GM12864 (cell line): ENCODE measurements around the gene HES4.
A peak's percentile ranks its signal among the peaks of the same experiment; 100 is the strongest.
"Not testable (repeated sequence)": the region's sequence is repeated elsewhere in the genome, so short reads cannot be mapped to it uniquely, and the experiment has no call there.

Experiments used
- DNase-seq: peaks from one replicate; pipeline ENCODE4 v3.0.0-alpha.2; 2011; ENCODE audit warnings: low read depth
- H3K4me3 ChIP-seq: 2 replicates; pipeline ENCODE4 v1.5.1; 2011; ENCODE audit warnings: mild to moderate bottlenecking, low read depth, low read length, control low read depth
- TF ChIP-seq, protein P1 (sequence below): IDR thresholded peaks from 2 replicates; pipeline ENCODE4 v1.5.1; 2011; ENCODE audit warnings: low read depth, mild to moderate bottlenecking, moderate library complexity, low read length, control low read depth, inconsistent platforms; ENCODE audit errors: missing control alignments

The HES4 gene

DNA sequence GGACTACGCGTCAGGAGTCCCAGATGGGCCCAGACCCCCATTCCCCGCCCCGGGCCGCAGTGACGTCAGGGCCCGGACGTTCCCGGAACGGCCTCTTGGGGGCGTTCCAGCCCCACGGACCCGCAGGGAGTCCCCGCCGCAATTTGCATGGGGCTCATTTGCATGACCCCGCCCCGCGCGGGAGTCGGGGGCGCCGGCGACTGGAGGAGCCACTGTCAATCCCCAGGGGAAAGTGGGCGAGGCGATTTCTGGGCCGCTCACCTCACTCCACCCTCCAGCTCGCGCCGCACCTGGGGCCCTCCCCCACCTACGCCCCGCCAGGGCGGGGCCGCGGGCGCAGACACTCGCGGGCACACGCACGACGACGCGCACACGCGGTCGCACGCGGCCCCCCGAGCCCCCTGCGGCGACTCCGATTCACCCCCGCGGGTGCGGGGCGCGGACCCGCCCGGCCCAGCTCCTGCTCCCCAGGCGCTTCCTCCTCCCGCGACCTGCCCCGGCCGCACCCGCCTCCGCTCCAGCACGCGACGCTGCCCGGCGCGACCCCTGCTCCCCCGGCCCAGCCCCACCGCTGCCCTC, 33.2 kb upstream of the HES4 start:
- DNase-seq = peak; percentile 85

DNA sequence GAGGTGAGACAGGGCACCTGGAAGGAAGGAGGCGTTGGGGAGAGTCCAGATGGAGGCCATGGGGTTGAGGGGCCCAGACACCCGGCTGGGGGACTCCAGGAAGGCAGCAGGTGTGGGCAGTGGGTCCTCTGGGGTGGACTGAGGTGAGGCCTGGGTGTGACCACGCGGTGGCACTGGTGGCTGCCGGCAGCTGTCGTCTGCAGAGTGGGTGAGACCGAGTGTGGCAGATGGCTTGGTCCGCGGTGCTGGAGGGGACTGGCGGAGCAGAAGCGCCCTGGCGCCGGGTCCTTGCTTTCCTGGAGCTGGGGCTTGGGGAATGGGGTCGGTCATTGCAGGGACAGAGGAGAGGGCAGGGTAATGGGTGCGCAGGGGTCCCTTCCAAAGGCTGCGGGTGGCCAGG, 32.5 kb upstream of the HES4 start:
- no peak for DNase-seq
- no peak overlapping the region for H3K4me3 ChIP-seq
- TF ChIP-seq, protein P1, sequence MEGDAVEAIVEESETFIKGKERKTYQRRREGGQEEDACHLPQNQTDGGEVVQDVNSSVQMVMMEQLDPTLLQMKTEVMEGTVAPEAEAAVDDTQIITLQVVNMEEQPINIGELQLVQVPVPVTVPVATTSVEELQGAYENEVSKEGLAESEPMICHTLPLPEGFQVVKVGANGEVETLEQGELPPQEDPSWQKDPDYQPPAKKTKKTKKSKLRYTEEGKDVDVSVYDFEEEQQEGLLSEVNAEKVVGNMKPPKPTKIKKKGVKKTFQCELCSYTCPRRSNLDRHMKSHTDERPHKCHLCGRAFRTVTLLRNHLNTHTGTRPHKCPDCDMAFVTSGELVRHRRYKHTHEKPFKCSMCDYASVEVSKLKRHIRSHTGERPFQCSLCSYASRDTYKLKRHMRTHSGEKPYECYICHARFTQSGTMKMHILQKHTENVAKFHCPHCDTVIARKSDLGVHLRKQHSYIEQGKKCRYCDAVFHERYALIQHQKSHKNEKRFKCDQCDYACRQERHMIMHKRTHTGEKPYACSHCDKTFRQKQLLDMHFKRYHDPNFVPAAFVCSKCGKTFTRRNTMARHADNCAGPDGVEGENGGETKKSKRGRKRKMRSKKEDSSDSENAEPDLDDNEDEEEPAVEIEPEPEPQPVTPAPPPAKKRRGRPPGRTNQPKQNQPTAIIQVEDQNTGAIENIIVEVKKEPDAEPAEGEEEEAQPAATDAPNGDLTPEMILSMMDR = peak; percentile 35

More for the DNA sequence above, 33.2 kb upstream of the HES4 start:
- peak overlapping the region; percentile 46; the same call in 1 of the 2 replicates for H3K4me3 ChIP-seq
- TF ChIP-seq, protein P1 = peak; percentile 83

DNA sequence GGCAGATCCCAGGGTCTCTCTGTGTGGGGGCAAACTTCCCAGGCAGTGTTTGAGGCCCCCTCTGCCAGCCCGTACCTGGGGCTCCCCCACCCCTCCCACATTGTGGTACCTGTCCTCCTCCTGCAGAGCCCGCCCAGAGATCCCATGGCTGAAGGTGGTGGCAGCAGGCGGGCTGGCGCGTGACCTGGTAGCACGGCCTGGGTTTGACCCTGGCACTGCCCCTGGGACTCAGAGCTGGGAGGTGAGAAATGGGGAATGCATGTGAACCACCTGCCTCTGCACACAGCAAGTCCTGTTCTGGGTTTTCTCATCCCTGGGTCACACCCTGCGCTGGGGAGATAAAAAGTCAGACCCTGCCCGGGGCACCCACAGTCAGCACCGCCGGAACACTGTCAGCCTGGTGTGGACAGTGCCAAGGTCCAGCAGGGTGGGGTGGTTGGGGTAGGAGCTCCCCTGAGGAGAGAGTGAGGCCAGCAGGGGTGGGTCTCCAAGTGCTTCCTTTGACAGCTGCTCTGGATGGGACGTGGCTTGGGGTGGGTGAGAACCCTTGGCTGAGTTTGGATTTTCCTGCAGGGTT, 31.9 kb upstream of the HES4 start:
- DNase-seq = no peak
- TF ChIP-seq, protein P1 = no peak
- no peak overlapping the region for H3K4me3 ChIP-seq

DNA sequence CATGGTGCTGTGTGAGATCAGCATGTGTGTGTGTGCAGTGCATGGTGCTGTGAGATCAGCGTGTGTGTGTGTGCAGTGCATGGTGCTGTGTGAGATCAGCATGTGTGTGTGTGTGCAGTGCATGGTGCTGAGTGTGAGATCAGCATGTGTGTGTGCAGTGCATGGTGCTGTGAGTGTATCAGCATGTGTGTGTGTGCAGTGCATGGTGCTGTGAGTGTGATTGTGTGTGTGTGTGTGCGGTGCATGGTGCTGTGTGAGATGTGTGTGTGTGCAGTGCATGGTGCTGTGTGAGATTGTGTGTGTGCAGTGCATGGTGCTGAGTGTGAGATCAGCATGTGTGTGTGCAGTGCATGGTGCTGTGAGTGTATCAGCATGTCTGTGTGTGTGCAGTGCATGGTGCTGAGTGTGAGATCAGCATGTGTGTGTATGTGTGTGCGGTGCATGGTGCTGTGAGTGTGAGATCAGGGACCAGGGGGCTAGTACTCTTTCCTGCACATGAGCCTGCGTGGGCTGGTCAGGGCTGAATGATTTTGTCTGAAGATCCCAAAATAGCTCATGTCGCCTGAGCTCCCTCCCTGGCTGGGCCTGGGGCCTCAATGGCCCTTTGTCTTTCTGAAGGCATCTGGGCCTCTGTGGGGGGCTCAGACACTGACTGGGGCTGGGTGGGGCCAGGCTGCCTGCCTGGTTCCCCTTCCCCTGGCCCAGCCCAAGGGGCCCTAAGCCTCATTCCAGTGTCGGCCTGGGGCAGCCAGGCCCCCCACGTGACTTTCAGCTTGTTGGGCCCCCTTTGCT, 31.2 kb upstream of the HES4 start:
- DNase-seq, H3K4me3 ChIP-seq: not testable (repeated sequence)

DNA sequence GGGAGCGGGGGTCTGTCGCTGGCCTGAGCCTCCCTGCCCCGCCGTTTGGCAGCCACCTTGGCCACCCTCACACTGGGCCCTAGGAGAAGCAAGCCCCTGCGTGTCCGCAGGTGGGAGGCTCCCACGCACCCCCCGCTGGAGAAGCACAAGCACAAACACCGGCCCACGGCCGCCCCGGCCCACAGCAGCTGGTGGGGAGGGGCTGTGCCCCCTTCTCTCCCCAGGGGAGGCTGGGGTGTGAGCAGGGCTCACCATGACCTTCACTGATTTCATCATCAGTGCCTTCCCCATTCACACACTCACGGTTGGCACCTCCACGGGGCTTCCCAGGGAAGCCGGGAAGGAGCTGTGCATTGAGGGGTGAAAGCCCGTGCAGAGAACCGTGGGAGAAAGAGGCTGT, 27.9 kb upstream of the HES4 start:
- no peak for DNase-seq
- H3K4me3 ChIP-seq = no peak overlapping the region
- TF ChIP-seq, protein P1 = no peak

DNA sequence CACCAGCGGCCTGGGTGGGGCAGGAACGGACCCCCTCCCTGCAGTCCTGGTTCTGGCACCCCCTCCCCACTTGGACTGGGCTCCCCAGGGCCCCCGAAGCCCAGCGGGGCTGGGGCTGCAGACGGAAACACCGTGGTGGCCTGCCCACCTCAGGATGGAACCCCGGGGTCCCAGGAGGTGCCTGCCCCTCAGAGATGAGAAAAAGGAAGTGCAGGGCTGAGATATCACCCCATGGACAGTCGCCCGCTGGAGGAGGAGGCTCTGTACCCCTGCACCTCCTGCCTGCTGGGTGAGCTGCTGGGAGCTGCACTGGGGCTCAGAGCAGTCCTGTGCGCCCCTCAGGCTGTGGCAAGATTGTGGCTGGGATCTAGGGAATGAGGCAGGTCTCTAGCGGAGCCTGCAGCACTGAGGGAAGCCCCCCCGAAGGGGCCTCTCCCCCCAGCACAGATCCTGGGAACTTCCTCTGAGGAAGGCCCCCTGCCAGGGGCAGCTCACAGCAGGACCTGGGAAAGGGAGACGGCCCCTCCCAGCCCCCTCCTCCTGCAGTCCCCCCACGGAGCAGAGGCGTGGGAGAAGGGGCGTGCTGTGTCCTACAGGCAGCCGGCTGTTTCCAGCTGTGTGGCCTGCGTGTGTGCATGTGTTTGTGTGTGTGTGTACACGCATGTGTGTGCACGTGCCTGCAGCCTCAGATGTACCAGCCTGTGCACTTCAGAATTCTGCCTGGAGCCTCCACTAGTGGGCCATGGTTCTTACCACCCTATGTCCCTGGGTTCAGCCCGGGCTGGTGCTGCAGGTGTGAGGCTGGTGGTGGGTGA, 26.9 kb upstream of the HES4 start:
- TF ChIP-seq, protein P1 = no peak
- no peak for DNase-seq
- no peak overlapping the region for H3K4me3 ChIP-seq

DNA sequence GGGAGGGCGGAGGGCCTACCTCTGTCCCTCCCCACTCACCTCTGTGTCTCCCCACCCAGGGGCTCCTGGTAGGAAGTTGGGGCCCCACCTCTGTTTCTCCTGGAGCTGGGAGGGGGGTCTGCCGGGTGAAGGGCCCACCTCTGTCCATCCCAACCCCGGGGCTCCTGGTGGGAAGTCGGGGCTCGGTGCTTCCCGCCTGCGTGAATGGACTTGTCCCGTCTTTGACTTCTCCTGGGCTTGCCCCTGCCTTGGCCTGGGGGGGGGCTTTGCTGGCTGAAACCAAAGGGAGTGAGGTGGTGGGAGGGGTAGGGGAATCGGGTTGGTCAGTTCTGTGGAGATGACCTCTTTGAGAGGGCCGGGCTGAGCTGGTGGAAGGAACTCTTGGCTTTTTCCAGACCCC, 25.8 kb upstream of the HES4 start:
- no peak for DNase-seq
- H3K4me3 ChIP-seq = no peak overlapping the region
- TF ChIP-seq, protein P1 = no peak
